ENCODE results near the gene MRPS12.

The MRPS12 gene

DNA sequence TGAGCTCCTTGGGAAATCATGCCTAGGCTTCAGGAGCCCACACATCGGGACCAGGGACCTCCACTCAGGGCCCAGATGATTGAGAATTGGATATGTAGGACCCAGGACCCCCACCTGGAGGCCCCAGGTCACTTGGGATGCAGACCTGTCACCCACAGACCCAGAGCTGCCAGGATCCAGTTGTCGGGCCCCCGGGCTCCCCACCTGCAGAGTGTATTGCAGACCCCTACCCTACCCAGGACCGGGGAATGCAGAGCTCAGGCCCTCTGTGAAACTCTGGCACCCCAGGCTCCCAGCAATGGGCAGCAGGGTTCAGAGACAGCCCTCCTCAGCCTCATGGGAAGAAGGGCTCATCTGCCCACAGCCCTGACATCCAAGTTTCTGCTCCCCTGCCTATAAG lies 25.1 kb upstream of the MRPS12 start:
- TF ChIP-seq, protein P1, sequence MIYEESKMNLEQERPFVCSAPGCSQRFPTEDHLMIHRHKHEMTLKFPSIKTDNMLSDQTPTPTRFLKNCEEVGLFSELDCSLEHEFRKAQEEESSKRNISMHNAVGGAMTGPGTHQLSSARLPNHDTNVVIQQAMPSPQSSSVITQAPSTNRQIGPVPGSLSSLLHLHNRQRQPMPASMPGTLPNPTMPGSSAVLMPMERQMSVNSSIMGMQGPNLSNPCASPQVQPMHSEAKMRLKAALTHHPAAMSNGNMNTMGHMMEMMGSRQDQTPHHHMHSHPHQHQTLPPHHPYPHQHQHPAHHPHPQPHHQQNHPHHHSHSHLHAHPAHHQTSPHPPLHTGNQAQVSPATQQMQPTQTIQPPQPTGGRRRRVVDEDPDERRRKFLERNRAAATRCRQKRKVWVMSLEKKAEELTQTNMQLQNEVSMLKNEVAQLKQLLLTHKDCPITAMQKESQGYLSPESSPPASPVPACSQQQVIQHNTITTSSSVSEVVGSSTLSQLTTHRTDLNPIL (CRISPR knock-in tag; IDR thresholded peaks at IDR 0.05; ENCODE audit: low read depth) = no peak
- TF ChIP-seq POU6F1 (CRISPR knock-in tag; IDR thresholded peaks at IDR 0.05; ENCODE audit: borderline replicate concordance, low read depth) (no peak), TOX (CRISPR knock-in tag; IDR thresholded peaks at IDR 0.05; ENCODE audit: borderline replicate concordance) (no peak), TSHZ2 (CRISPR knock-in tag; IDR thresholded peaks at IDR 0.05) (no peak), PPARA (CRISPR knock-in tag; IDR thresholded peaks at IDR 0.05; ENCODE audit: borderline replicate concordance) (no peak), ESRRG (CRISPR knock-in tag; IDR thresholded peaks at IDR 0.05) (no peak)
- ATAC-seq = no peak

DNA sequence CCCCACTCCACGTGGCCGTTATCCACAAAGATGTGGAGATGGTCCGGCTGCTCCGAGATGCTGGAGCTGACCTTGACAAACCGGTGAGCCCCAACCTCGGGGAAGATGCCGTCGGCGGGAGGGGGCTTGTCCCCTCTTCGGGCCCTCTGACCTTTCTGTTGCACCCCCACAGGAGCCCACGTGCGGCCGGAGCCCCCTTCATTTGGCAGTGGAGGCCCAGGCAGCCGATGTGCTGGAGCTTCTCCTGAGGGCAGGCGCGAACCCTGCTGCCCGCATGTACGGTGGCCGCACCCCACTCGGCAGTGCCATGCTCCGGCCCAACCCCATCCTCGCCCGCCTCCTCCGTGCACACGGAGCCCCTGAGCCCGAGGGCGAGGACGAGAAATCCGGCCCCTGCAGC lies 23.5 kb upstream of the MRPS12 start:
- ATAC-seq = no peak
- TF ChIP-seq RARB (CRISPR knock-in tag; IDR thresholded peaks at IDR 0.05) (no peak), TCF4 (CRISPR knock-in tag; IDR thresholded peaks at IDR 0.05; ENCODE audit: borderline replicate concordance) (no peak), ZNF70 (CRISPR knock-in tag; IDR thresholded peaks at IDR 0.05) (no peak), ISL1 (CRISPR knock-in tag; IDR thresholded peaks at IDR 0.05) (no peak), ZNF565 (CRISPR knock-in tag; conservative IDR thresholded peaks at IDR 0.05; ENCODE audit: low read depth) (no peak), ARNTL (CRISPR knock-in tag; IDR thresholded peaks at IDR 0.05; ENCODE audit: borderline replicate concordance, low read depth) (no peak)
- TF ChIP-seq, protein P2, sequence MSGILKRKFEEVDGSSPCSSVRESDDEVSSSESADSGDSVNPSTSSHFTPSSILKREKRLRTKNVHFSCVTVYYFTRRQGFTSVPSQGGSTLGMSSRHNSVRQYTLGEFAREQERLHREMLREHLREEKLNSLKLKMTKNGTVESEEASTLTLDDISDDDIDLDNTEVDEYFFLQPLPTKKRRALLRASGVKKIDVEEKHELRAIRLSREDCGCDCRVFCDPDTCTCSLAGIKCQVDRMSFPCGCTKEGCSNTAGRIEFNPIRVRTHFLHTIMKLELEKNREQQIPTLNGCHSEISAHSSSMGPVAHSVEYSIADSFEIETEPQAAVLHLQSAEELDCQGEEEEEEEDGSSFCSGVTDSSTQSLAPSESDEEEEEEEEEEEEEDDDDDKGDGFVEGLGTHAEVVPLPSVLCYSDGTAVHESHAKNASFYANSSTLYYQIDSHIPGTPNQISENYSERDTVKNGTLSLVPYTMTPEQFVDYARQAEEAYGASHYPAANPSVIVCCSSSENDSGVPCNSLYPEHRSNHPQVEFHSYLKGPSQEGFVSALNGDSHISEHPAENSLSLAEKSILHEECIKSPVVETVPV (CRISPR knock-in tag; IDR thresholded peaks at IDR 0.05) = no peak

DNA sequence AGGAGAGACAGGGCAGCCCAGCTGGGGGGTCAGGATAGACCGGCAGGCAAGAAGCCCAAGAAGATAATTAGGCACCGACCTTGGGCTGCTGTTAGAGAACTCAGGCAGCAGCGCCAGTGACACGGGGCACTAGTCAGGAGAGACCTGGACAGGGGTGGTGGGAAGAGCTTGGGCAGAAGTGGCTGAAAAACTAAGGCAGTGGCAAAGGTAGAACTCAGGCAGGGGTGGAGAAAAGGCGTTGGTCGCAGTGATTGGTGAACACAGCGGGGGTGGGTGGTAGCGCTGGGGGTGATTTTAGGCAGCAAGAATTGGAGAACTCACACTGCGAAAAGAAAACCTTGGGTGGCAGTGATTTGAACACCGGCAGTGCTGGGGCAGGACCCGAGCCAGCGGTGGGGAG lies 23.1 kb upstream of the MRPS12 start:
- ATAC-seq = no peak

DNA sequence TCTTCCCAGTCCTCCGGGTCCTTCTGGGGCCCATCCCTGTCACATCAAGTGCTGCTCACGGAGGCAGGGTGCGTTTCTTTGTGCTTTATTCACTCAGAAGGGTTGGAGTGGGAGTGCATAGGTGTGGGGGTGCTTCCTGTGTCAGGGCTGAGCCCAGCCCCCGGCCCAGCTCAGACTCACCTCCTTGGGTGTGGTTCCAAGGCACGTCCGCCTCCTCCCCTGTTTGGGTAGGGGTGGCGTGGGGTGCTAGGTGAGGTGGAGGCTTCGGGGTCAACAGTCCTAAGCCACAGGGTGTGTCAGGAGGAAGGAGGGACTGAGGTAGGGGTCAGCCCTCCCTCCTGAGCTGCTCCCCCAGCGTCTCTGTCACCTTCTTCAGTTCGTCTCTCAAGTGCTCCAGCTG lies 21.8 kb upstream of the MRPS12 start:
- TF ChIP-seq ARNTL (CRISPR knock-in tag; IDR thresholded peaks at IDR 0.05; ENCODE audit: borderline replicate concordance, low read depth) = no peak
- TF ChIP-seq TCF4 (CRISPR knock-in tag; IDR thresholded peaks at IDR 0.05; ENCODE audit: borderline replicate concordance) = no peak
- no peak for TF ChIP-seq ZNF565 (CRISPR knock-in tag; conservative IDR thresholded peaks at IDR 0.05; ENCODE audit: low read depth)
- no peak for TF ChIP-seq RARB (CRISPR knock-in tag; IDR thresholded peaks at IDR 0.05)
- no peak for TF ChIP-seq BACH2 (CRISPR knock-in tag; IDR thresholded peaks at IDR 0.05; ENCODE audit: borderline replicate concordance)
- TF ChIP-seq, protein P1 (CRISPR knock-in tag; IDR thresholded peaks at IDR 0.05; ENCODE audit: low read depth) = no peak
- no peak for TF ChIP-seq ZFP3 (CRISPR knock-in tag; IDR thresholded peaks at IDR 0.05)
- TF ChIP-seq ESRRG (CRISPR knock-in tag; IDR thresholded peaks at IDR 0.05) = no peak
- no peak for TF ChIP-seq ZNF70 (CRISPR knock-in tag; IDR thresholded peaks at IDR 0.05)
- TF ChIP-seq ZNF8 (CRISPR knock-in tag; IDR thresholded peaks at IDR 0.05) = no peak
- TF ChIP-seq TOX (CRISPR knock-in tag; IDR thresholded peaks at IDR 0.05; ENCODE audit: borderline replicate concordance) = no peak
- no peak for ATAC-seq

More for the DNA sequence above, 23.1 kb upstream of the MRPS12 start:
- TF ChIP-seq ISL1 (CRISPR knock-in tag; IDR thresholded peaks at IDR 0.05) = no peak
- no peak for TF ChIP-seq ZFP3 (CRISPR knock-in tag; IDR thresholded peaks at IDR 0.05)
- TF ChIP-seq, protein P2 (CRISPR knock-in tag; IDR thresholded peaks at IDR 0.05) = no peak
- TF ChIP-seq PPARA (CRISPR knock-in tag; IDR thresholded peaks at IDR 0.05; ENCODE audit: borderline replicate concordance) = no peak
- no peak for TF ChIP-seq TCF4 (CRISPR knock-in tag; IDR thresholded peaks at IDR 0.05; ENCODE audit: borderline replicate concordance)
- no peak for TF ChIP-seq GLIS3 (CRISPR knock-in tag; IDR thresholded peaks at IDR 0.05)
- no peak for TF ChIP-seq RARB (CRISPR knock-in tag; IDR thresholded peaks at IDR 0.05)
- TF ChIP-seq TOX (CRISPR knock-in tag; IDR thresholded peaks at IDR 0.05; ENCODE audit: borderline replicate concordance) = no peak
- TF ChIP-seq, protein P1 (CRISPR knock-in tag; IDR thresholded peaks at IDR 0.05; ENCODE audit: low read depth) = no peak

All from SK-N-SH treated with all-trans-retinoic acid at 6 μM for 48 hours (cell line).